Caco-2 (cell line): ENCODE results near the gene FAT2. TPM values are rescaled to one million over a fixed set of nuclear protein-coding genes. Genes with fewer than 3 reads are reported as not detected.

ENCODE experiments used
- BruUV-seq: library from RNA; stranded (reverse); fragments of 400-500 nt; replicated peaks from 2 replicates; lab custom pipeline; 2021; lab: Mats Ljungman, UMichigan
- CTCF ChIA-PET: fragments of 300-600 bp; sonication (Branson Sonifier 250); formaldehyde crosslinking; loops from one replicate; lab custom pipeline; 2022; ENCODE audit warnings: antibody characterized with exemption; lab: Charles Lee
- POLR2A ChIA-PET: fragments of 300-600 bp; sonication (Branson Sonifier 250); formaldehyde crosslinking; loops from one replicate; lab custom pipeline; 2022; ENCODE audit warnings: antibody characterized with exemption; lab: Charles Lee
- DNase-seq, 2 experiments: peaks; one replicate each; pipeline versions ENCODE4 v3.0.0 to v3.0.0-alpha.2; 2020 to 2022
- H3K27me3 ChIP-seq: replicated peaks from 2 replicates; pipeline ENCODE4 v1.6.0; 2011; ENCODE audit warnings: low read length; ENCODE audit not compliant: control insufficient read depth, insufficient read depth
- H3K36me3 ChIP-seq: 2 replicates; pipeline ENCODE4 v1.5.1; 2011; ENCODE audit warnings: low read length; ENCODE audit not compliant: control insufficient read depth, insufficient read depth
- H3K4me1 ChIP-seq: fragments of 250-450 bp; sonication (Bioruptor Pico); 2 replicates; pipeline ENCODE4 v1.5.1; 2020; ENCODE audit warnings: mild to moderate bottlenecking
- H3K4me3 ChIP-seq: 2 replicates; pipeline ENCODE4 v1.5.1; 2011; ENCODE audit warnings: low read depth, mild to moderate bottlenecking, control low read depth, low read length
- H3K9me3 ChIP-seq: fragments of 250-450 bp; sonication (Bioruptor Pico); 2 replicates; pipeline ENCODE4 v1.5.1; 2020; ENCODE audit warnings: mild to moderate bottlenecking, moderate library complexity
- H3K27ac Mint-ChIP-seq: one replicate; pipeline ENCODE4 v1.8.0; 2022; ENCODE audit warnings: mixed read lengths; ENCODE audit not compliant: unreplicated experiment
- H3K27me3 Mint-ChIP-seq: one replicate; pipeline ENCODE4 v1.8.0; 2022; ENCODE audit warnings: mixed read lengths; ENCODE audit not compliant: insufficient read depth, unreplicated experiment
- H3K36me3 Mint-ChIP-seq: one replicate; pipeline ENCODE4 v1.8.0; 2022; ENCODE audit warnings: mild to moderate bottlenecking, mixed read lengths; ENCODE audit not compliant: insufficient read depth, unreplicated experiment
- H3K4me1 Mint-ChIP-seq: one replicate; pipeline ENCODE4 v1.8.0; 2022; ENCODE audit warnings: low read depth, mixed read lengths; ENCODE audit not compliant: unreplicated experiment
- H3K4me3 Mint-ChIP-seq: one replicate; pipeline ENCODE4 v1.8.0; 2022; ENCODE audit warnings: mild to moderate bottlenecking, moderate library complexity, mixed read lengths; ENCODE audit not compliant: unreplicated experiment
- H3K9me3 Mint-ChIP-seq: one replicate; pipeline ENCODE4 v1.8.0; 2022; ENCODE audit warnings: mixed read lengths; ENCODE audit not compliant: unreplicated experiment
- CTCF ChIP-seq, 2 experiments: fragments of 200-600 bp in 1 of 2; IDR thresholded peaks; 1 replicate in 1 of 2; 2 replicates in 1 of 2; pipeline versions ENCODE4 v1.5.1 to v1.8.0; 2011 to 2022; ENCODE audit warnings: antibody characterized with exemption in 1 of 2, control low read depth in 1 of 2, inconsistent platforms in 1 of 2, low read depth in 1 of 2, low read length in 1 of 2, mild to moderate bottlenecking in 1 of 2, moderate library complexity in 1 of 2; ENCODE audit not compliant: insufficient read depth in 1 of 2, severe bottlenecking in 1 of 2, unreplicated experiment in 1 of 2
- intact Hi-C: fragments of 100-400 bp; cut with micrococcal nuclease; formaldehyde crosslinking; loops from one replicate; pipeline ENCODE4 v1.10.0; 2022; ENCODE audit not compliant: unreplicated experiment
- total RNA-seq: library from RNA; stranded (reverse); gene quantifications from 2 replicates; pipeline ENCODE4 v1.2.3, GENCODE V29; 2022

FAT2 gene
- total RNA-seq, 1 experiment from 2014 or later: 0.32 TPM

- ChIA-PET POLR2A (no interaction called here), CTCF (no interaction called here)
- Mint-ChIP-seq H3K9me3 (no peaks in the 10 kb centered on the region), H3K27ac (no peak overlapping the region), H3K27me3 (no peaks in the 10 kb centered on the region), H3K4me1 (no peaks in the 10 kb centered on the region), H3K4me3 (no peak overlapping the region), H3K36me3 (no peaks in the 10 kb centered on the region)
- no peak for DNase-seq
- Histone ChIP-seq H3K4me3 (no peak overlapping the region), H3K9me3 (no peaks in the 10 kb centered on the region), H3K27me3 (no peaks in the 10 kb centered on the region; the same call in none of the 2 replicates), H3K36me3 (no peaks in the 10 kb centered on the region), H3K4me1 (no peaks in the 10 kb centered on the region)
- no TSS peak for BruUV-seq
- no peak for TF ChIP-seq CTCF (IDR thresholded peaks at IDR 0.05; ENCODE audit: insufficient read depth in 1 of 2, low read depth in 1 of 2, low read length in 1 of 2, severe bottlenecking in 1 of 2, unreplicated experiment in 1 of 2)
- intact Hi-C loops: no loop called here
Observed at GRCh38 chr5:151565971-151566370, 25.2 kb downstream of the FAT2 start.

GRCh38 chr5:151562019-151562707 is 29.0 kb downstream of the FAT2 start:
- Mint-ChIP-seq H3K36me3 (no peaks in the 10 kb centered on the region), H3K9me3 (no peaks in the 10 kb centered on the region), H3K4me1 (no peaks in the 10 kb centered on the region), H3K27ac (no peak overlapping the region), H3K27me3 (no peaks in the 10 kb centered on the region), H3K4me3 (no peak overlapping the region)
- Histone ChIP-seq H3K9me3 (no peaks in the 10 kb centered on the region), H3K4me3 (no peak overlapping the region), H3K36me3 (no peaks in the 10 kb centered on the region), H3K27me3 (no peaks in the 10 kb centered on the region; the same call in 1 of the 2 replicates), H3K4me1 (no peaks in the 10 kb centered on the region)
- intact Hi-C loops: no loop called here
- POLR2A ChIA-PET: no interaction called here
- TF ChIP-seq CTCF (IDR thresholded peaks at IDR 0.05; ENCODE audit: insufficient read depth in 1 of 2, low read depth in 1 of 2, low read length in 1 of 2, severe bottlenecking in 1 of 2, unreplicated experiment in 1 of 2): no peak
- DNase-seq: no peak
- no TSS peak for BruUV-seq
- CTCF ChIA-PET: no interaction called here

GRCh38 chr5:151557951-151558350 is 33.2 kb downstream of the FAT2 start:
- Histone ChIP-seq H3K4me3 (no peak overlapping the region), H3K9me3 (no peaks in the 10 kb centered on the region), H3K27me3 (no peaks in the 10 kb centered on the region), H3K4me1 (no peaks in the 10 kb centered on the region), H3K36me3 (no peaks in the 10 kb centered on the region)
- Mint-ChIP-seq H3K9me3 (no peaks in the 10 kb centered on the region), H3K4me3 (no peak overlapping the region), H3K4me1 (no peaks in the 10 kb centered on the region), H3K27me3 (no peaks in the 10 kb centered on the region), H3K27ac (no peak overlapping the region), H3K36me3 (no peaks in the 10 kb centered on the region)
- POLR2A ChIA-PET: no interaction called here
- CTCF ChIA-PET: no interaction called here
- no peak for DNase-seq
- intact Hi-C loops: no loop called here
- BruUV-seq: no TSS peak
- TF ChIP-seq CTCF (IDR thresholded peaks at IDR 0.05; ENCODE audit: insufficient read depth in 1 of 2, low read depth in 1 of 2, low read length in 1 of 2, severe bottlenecking in 1 of 2, unreplicated experiment in 1 of 2): no peak
